ENCODE data around the gene SLC12A1. TPM values are rescaled to one million over a fixed set of nuclear protein-coding genes. Genes with fewer than 3 reads are reported as not detected.

Gene SLC12A1
- total RNA-seq, 2 donors from 2014 or later, result not detected

DNA sequence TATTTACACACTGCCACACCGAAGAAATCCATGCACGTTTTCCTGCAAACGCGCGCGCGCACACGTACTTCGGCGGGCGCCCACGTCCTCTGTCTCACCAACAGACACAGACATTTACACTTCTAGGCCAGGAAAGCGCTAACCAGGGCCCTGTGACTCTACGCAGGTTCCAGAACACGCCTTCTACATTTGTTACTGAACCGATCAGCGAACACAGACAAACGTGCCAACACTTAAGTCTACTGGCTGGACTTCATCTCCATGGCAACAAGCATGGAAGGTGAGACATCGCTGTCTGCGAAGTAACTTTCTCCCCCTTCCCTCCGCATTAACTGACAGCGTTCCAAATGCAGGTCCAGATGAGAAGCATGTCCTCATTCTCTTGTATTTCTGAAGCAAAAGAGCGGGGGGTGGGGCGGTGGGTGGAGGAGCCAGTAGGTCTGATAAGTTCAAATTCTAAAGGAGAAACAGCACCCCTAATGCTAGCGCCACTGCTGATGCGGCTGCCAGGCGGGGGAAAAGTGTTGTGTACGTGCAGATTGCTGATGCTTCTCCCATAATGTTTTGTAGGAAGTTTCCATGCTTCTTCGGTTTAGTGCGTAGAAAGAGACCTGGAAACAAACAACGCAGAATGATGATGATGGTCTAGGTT, 14.4 kb upstream of the SLC12A1 start, which contains the start of gene CTXN2:
TSS of gene CTXN2 (plus strand) at position 92 of the 652 bp plus-strand sequence. CDS start 9,636 bp downstream, outside the sequence.
- no peaks in the 10 kb centered on the region for H3K9me3 ChIP-seq (ENCODE audit: control insufficient read depth, low read length, poor library complexity, severe bottlenecking)
- Mint-ChIP-seq H3K4me1 (peaks cover 3% of the 10 kb centered on the region), H3K27me3 (peaks cover 14% of the 10 kb centered on the region), H3K36me3 (ENCODE audit: low read depth) (no peaks in the 10 kb centered on the region), H3K27ac (no peak within 1 kb of the TSS), H3K4me3 (no peak within 1 kb of the TSS)
- DNase-seq (no peak), ATAC-seq (no peak)

DNA sequence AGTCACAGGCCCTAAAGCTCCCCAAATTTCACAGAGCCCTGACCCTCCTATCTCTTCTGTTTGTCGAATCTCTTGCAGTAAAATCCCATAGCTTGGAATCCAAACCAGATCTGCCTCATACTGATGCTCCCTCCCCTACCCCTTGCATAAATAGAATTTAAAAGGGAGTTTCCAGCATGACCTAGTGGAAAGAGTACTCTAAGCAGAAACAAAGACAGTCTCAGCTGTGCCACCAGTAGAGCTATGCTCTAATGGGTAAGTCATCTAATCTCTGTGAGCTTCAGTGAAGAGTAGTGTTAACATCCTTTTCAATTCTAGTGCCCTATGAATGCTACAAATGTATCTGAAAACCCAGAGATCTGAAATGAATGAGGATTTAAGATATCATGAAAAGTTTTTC, 4.0 kb upstream of the SLC12A1 start:
- Mint-ChIP-seq H3K27me3 (peaks cover 22% of the 10 kb centered on the region), H3K27ac (no peak overlapping the region), H3K4me3 (no peak overlapping the region), H3K36me3 (ENCODE audit: low read depth) (no peaks in the 10 kb centered on the region), H3K4me1 (no peaks in the 10 kb centered on the region)
- ATAC-seq (no peak), DNase-seq (no peak)
- H3K9me3 ChIP-seq (ENCODE audit: control insufficient read depth, low read length, poor library complexity, severe bottlenecking), result no peaks in the 10 kb centered on the region

DNA sequence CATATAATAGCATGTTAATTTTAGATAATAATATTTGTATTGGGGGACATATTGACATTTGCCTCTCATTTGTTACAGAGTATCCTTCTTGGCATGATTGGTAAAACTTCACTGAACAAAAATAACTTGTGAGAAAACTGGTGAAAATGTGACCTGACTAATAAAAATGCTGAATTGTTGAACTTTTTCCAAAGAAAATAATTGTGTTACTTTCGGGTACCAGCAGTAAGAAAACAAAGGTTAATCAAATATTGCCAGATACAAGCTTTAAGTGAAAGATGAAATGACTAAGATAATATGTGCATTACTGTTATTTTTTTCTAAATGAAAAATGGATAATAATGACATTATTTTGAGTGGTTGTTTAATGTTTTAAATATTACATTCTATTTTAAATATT, 15.2 kb downstream of the SLC12A1 start:
- ATAC-seq (no peak), DNase-seq (no peak)
- H3K4me3 Mint-ChIP-seq, result no peak overlapping the region
- H3K27me3 Mint-ChIP-seq, result peaks cover 32% of the 10 kb centered on the region
- H3K9me3 ChIP-seq (ENCODE audit: control insufficient read depth, low read length, poor library complexity, severe bottlenecking), result no peaks in the 10 kb centered on the region
- H3K36me3 Mint-ChIP-seq (ENCODE audit: low read depth), result no peaks in the 10 kb centered on the region
- no peaks in the 10 kb centered on the region for H3K4me1 Mint-ChIP-seq
- H3K27ac Mint-ChIP-seq, result no peak overlapping the region

DNA sequence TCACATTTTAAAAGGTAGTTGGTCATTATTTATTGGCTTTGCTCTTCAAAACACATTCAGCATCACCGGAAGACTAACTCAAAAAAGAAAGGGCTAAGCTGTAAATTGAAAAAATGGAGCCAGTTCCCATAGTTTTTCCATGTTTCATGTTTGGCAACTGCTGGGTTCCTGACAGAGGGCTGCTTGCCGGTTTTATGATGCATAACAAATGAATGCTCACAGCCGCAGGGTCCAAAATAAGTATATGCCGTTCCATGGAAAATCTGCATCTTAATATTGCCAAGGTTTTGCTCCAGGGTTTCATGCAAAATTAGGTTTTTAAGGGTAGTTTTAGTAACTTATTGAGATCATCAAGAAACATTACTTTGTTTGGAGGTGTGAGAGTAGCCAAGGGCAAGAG, 15.8 kb downstream of the SLC12A1 start:
- ATAC-seq (no peak), DNase-seq (no peak)
- no peak overlapping the region for H3K4me3 Mint-ChIP-seq
- peaks cover 32% of the 10 kb centered on the region for H3K27me3 Mint-ChIP-seq
- H3K9me3 ChIP-seq (ENCODE audit: control insufficient read depth, low read length, poor library complexity, severe bottlenecking), result no peaks in the 10 kb centered on the region
- no peak overlapping the region for H3K27ac Mint-ChIP-seq
- no peaks in the 10 kb centered on the region for H3K36me3 Mint-ChIP-seq (ENCODE audit: low read depth)
- no peaks in the 10 kb centered on the region for H3K4me1 Mint-ChIP-seq

DNA sequence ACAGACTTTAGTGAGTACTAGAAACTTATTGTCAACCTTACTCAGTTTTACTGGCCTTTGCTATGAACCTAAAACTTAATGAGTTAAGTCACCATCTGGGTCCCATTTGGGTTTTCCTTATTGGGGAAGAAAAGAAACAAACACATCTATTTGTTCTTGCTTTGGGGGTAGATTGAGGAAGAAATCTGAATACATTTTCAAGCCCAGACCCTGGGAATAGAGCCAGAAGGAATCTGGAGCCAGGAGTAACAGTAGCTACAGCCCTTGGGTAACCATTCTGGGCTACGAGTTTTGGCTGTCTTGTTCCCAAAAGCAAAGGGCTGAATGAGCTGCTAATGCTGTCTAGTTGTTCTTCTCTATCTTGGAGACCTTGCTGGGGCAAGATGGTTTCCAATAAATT, 16.5 kb downstream of the SLC12A1 start:
- Mint-ChIP-seq H3K27me3 (peaks cover 28% of the 10 kb centered on the region), H3K4me3 (no peak overlapping the region), H3K4me1 (no peaks in the 10 kb centered on the region), H3K27ac (no peak overlapping the region), H3K36me3 (ENCODE audit: low read depth) (no peaks in the 10 kb centered on the region)
- no peak for DNase-seq
- no peaks in the 10 kb centered on the region for H3K9me3 ChIP-seq (ENCODE audit: control insufficient read depth, low read length, poor library complexity, severe bottlenecking)
- ATAC-seq, result no peak

DNA sequence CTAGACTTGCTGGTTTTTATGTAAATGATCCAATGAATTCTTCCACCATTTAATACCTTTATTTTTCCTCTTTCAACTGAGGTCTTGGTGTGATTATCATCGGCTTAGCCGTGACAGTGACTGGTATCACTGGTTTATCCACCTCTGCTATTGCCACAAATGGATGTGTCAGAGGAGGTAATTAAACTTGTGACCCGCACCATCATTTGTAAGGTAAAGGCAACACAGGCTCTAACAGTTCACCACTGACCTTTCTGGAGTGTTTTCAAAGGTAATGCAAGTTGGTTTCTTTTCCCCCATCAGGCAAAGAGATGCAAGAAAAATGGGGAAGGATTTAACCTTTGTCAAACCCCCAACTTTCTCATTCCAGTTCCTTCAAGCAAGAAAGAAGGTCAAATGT, 19.7 kb downstream of the SLC12A1 start:
- Mint-ChIP-seq H3K36me3 (ENCODE audit: low read depth) (no peaks in the 10 kb centered on the region), H3K27ac (no peak overlapping the region), H3K27me3 (peaks cover 27% of the 10 kb centered on the region), H3K4me3 (no peak overlapping the region), H3K4me1 (no peaks in the 10 kb centered on the region)
- no peaks in the 10 kb centered on the region for H3K9me3 ChIP-seq (ENCODE audit: control insufficient read depth, low read length, poor library complexity, severe bottlenecking)
- no peak for DNase-seq
- no peak for ATAC-seq

DNA sequence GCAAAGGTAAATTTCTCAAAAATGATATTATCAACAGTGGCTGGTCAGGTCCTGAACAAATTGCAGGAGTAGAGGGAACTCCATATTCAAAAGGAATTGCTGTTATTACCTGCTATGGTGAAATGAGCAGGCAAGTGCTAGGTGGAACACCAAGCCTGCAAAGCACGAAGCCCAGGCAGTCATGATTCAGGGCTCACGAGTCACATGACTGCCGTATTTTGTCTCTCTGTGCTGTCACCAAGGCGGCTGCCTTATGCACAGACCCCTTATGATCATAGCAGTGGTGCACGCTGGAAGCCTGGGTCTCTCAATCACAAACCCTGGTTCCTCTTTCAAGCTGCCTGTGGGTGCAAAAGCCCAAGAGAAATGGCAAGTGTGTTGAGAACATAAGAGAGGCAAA, 24.4 kb downstream of the SLC12A1 start:
- H3K27me3 Mint-ChIP-seq, result peaks cover 15% of the 10 kb centered on the region
- H3K4me3 Mint-ChIP-seq, result no peak overlapping the region
- H3K27ac Mint-ChIP-seq, result no peak overlapping the region
- no peaks in the 10 kb centered on the region for H3K36me3 Mint-ChIP-seq (ENCODE audit: low read depth)
- H3K4me1 Mint-ChIP-seq, result no peaks in the 10 kb centered on the region
- no peak for ATAC-seq
- H3K9me3 ChIP-seq (ENCODE audit: control insufficient read depth, low read length, poor library complexity, severe bottlenecking), result no peaks in the 10 kb centered on the region
- no peak for DNase-seq

DNA sequence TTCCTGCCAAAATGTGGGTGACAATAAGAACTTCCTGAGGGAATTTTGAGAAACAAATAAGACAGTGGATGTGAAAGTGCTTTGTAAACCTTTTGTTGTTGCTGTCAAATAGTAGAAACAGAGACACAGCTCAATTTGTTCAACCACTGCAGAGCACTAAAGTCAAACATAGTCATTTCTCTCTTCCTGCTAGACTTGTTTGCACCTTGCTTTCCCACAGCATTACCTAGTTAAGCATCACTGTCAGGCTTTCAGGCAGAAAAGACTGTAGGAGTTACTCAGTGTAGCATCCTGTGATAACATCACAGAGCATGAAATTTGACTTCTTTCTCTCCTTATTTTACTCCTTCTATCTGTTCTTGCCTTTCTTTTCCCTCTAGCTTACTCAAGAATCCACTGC, 27.1 kb downstream of the SLC12A1 start:
- Mint-ChIP-seq H3K4me1 (no peaks in the 10 kb centered on the region), H3K4me3 (no peak overlapping the region), H3K27ac (no peak overlapping the region), H3K36me3 (ENCODE audit: low read depth) (peaks cover 2% of the 10 kb centered on the region), H3K27me3 (peaks cover 26% of the 10 kb centered on the region)
- H3K9me3 ChIP-seq (ENCODE audit: control insufficient read depth, low read length, poor library complexity, severe bottlenecking), result no peaks in the 10 kb centered on the region
- DNase-seq (no peak), ATAC-seq (no peak)

DNA sequence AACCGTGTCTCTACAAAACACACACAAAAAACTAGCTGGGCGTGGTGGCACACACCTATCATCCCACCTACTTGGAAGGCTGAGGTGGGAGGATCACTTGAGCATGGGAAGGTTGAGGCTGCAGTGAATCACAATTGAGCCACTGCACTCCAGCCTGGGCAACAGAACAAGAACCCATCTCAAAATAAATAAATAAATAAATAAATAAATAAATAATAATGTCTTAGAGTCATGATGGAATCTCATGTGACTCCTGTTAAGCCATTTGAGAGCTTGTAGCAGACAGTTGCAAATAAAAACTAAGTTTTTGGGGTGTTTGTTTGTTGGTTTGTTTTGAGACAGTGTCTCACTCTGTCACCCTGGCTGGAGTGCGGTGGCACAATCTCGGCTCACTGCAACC, 33.2 kb downstream of the SLC12A1 start:
- no peak for ATAC-seq
- no peak for DNase-seq
- no peaks in the 10 kb centered on the region for H3K4me1 Mint-ChIP-seq

DNA sequence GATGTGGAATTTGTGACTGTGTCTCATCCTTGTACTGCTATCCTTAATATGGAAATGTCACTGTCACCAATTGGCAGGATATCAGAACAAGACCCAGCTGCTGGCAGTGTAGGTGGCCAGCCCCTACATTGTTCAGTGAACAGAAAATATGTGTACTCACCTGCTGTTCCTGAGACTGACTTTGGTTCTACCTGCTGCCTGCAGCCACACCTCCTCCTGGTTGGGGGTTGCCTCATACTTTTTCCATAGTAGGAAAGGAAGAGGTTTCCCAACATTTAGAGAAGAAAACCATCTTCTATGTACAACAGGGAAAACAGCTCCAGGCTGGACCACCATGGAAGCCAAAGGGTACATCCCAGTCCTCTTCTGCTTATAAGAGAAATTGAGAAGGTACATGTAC, 35.9 kb downstream of the SLC12A1 start:
- H3K36me3 Mint-ChIP-seq (ENCODE audit: low read depth), result peaks cover 2% of the 10 kb centered on the region
- H3K4me3 Mint-ChIP-seq, result no peak overlapping the region
- DNase-seq (no peak), ATAC-seq (no peak)
- peaks cover 28% of the 10 kb centered on the region for H3K27me3 Mint-ChIP-seq
- no peaks in the 10 kb centered on the region for H3K4me1 Mint-ChIP-seq
- H3K27ac Mint-ChIP-seq, result no peak overlapping the region
- H3K9me3 ChIP-seq (ENCODE audit: control insufficient read depth, low read length, poor library complexity, severe bottlenecking), result no peaks in the 10 kb centered on the region

More for the DNA sequence above, 33.2 kb downstream of the SLC12A1 start:
- Mint-ChIP-seq H3K27ac (no peak overlapping the region), H3K4me3 (no peak overlapping the region), H3K27me3 (peaks cover 21% of the 10 kb centered on the region), H3K36me3 (ENCODE audit: low read depth) (peaks cover 2% of the 10 kb centered on the region)
- no peaks in the 10 kb centered on the region for H3K9me3 ChIP-seq (ENCODE audit: control insufficient read depth, low read length, poor library complexity, severe bottlenecking)

DNA sequence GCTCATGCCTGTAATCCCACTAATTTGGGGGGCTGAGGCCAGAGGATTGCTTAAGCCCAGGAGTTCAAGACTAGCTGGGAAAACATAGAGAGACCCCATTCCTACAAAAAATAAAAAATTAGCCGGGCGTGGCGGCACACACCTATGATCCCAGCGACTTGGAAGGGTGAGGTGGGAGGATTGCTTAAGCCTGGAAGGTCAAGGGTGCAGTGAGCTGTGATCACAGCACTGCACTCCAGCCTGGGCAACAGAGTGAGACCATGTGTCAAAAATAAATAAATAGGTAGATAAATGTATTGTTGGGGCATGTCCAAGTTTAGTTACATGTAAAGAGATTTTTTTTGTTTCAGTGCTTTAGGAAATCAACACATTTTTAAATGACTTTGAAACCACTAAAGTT, 36.4 kb downstream of the SLC12A1 start:
- no peaks in the 10 kb centered on the region for H3K9me3 ChIP-seq (ENCODE audit: control insufficient read depth, low read length, poor library complexity, severe bottlenecking)
- Mint-ChIP-seq H3K4me3 (no peak overlapping the region), H3K36me3 (ENCODE audit: low read depth) (peaks cover 2% of the 10 kb centered on the region), H3K27me3 (peaks cover 29% of the 10 kb centered on the region), H3K4me1 (no peaks in the 10 kb centered on the region), H3K27ac (no peak overlapping the region)
- no peak for DNase-seq
- ATAC-seq, result no peak

DNA sequence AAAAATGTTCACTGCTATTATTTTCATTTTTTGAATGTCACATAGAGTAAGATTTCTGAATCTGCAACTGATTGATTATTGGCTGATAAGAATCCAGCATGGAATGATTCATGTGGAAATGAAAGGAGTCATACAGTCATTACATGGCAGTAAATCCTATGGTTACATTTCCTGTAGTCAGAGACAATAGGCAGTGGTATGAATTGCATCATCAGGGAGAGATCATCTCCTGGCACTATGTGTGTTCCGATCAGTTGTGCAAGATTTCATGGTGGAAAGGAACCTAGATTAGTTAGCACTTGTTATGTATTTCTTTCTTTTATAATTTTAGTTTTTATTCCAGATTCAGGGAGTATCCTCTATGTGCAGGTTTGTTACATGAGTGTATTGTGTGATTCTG, 38.8 kb downstream of the SLC12A1 start:
- Mint-ChIP-seq H3K36me3 (ENCODE audit: low read depth) (no peaks in the 10 kb centered on the region), H3K4me3 (no peak overlapping the region), H3K27me3 (peaks cover 43% of the 10 kb centered on the region), H3K4me1 (no peaks in the 10 kb centered on the region), H3K27ac (no peak overlapping the region)
- no peak for DNase-seq
- H3K9me3 ChIP-seq (ENCODE audit: control insufficient read depth, low read length, poor library complexity, severe bottlenecking), result no peaks in the 10 kb centered on the region
- no peak for ATAC-seq

DNA sequence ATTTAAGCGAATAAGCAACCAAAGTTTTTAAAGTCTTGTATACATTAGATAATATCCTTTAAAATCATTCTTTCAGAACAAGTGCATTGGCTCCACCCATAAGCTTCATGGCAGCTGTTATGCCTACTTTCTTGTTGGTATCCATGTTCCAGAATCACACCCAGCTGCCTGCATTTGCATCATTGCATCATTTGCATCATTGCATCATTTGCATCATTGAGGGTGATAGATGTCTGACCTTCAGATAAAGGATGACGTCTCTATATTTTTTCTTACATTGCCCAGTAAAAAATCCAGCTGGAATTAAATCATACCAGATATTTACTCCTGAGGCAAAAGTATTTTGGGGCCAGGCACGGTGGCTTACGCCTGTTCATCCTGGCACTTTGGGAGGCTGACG, 42.3 kb downstream of the SLC12A1 start:
- no peaks in the 10 kb centered on the region for H3K9me3 ChIP-seq (ENCODE audit: control insufficient read depth, low read length, poor library complexity, severe bottlenecking)
- Mint-ChIP-seq H3K27me3 (peaks cover 65% of the 10 kb centered on the region), H3K4me3 (no peak overlapping the region), H3K4me1 (no peaks in the 10 kb centered on the region), H3K27ac (no peak overlapping the region), H3K36me3 (ENCODE audit: low read depth) (no peaks in the 10 kb centered on the region)
- ATAC-seq (no peak), DNase-seq (no peak)

DNA sequence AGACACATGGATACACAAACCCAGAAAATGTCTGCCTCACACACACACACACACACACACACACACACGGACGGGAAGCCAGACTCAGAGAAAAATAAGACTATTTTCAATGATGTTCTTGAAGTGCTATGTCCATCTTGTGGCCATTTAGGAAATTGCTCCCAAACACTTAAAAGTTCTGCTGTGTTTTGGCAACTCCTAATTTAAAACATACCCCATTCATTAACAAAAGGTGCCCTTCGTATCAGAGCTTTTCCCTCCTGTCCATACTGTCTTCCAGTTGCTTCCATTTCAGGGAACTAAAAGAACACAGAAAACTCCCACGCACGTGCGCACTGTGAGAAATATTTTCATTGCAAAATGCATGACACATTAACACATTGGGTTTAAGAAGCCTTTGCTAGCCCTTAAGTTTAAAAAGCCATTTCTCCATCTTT, 44.6 kb downstream of the SLC12A1 start:
- H3K27ac Mint-ChIP-seq, result no peak overlapping the region
- no peak for ATAC-seq
- H3K9me3 ChIP-seq (ENCODE audit: control insufficient read depth, low read length, poor library complexity, severe bottlenecking), result no peaks in the 10 kb centered on the region
- H3K27me3 Mint-ChIP-seq, result peaks cover 77% of the 10 kb centered on the region
- no peak overlapping the region for H3K4me3 Mint-ChIP-seq
- H3K36me3 Mint-ChIP-seq (ENCODE audit: low read depth), result no peaks in the 10 kb centered on the region
- DNase-seq, result no peak
- no peaks in the 10 kb centered on the region for H3K4me1 Mint-ChIP-seq
